Ectodermal cell (in vitro differentiated cells): ENCODE results near the gene SLC16A6.
"Not testable (repeated sequence)": the region's sequence is repeated elsewhere in the genome, so short reads cannot be mapped to it uniquely, and the experiment has no call there.

Source experiments
- H3K27ac ChIP-seq: 2 replicates; pipeline ENCODE4 v1.7.0; 2013; ENCODE audit warnings: mild to moderate bottlenecking, low read depth, low read length; ENCODE audit not compliant: insufficient read depth, poor library complexity, severe bottlenecking
- H3K27me3 ChIP-seq: 2 replicates; pipeline ENCODE4 v1.7.0; 2013; ENCODE audit warnings: mild to moderate bottlenecking, low read length; ENCODE audit not compliant: insufficient read depth, control insufficient read depth, poor library complexity, severe bottlenecking
- H3K36me3 ChIP-seq: one replicate; pipeline ENCODE4 v1.7.0; 2013; ENCODE audit warnings: low read length; ENCODE audit not compliant: control insufficient read depth, insufficient read depth
- H3K4me1 ChIP-seq: one replicate; pipeline ENCODE4 v1.7.0; 2013; ENCODE audit warnings: low read length; ENCODE audit not compliant: control insufficient read depth, insufficient read depth
- H3K4me3 ChIP-seq: 2 replicates; pipeline ENCODE4 v1.7.0; 2013; ENCODE audit warnings: low read depth, low read length, control low read depth; ENCODE audit not compliant: insufficient read depth
- H3K9me3 ChIP-seq: 2 replicates; pipeline ENCODE4 v1.7.0; 2013; ENCODE audit warnings: mild to moderate bottlenecking, low read length, moderate library complexity; ENCODE audit not compliant: control insufficient read depth
- WGBS, 2 experiments: methylation state at CpG; one replicate each; pipeline ENCODE4 v1.1.7; 2013; ENCODE audit warnings: missing lambda C conversion rate in 2 of 2; 5-methylcytosine and 5-hydroxymethylcytosine counted together

Gene SLC16A6

DNA sequence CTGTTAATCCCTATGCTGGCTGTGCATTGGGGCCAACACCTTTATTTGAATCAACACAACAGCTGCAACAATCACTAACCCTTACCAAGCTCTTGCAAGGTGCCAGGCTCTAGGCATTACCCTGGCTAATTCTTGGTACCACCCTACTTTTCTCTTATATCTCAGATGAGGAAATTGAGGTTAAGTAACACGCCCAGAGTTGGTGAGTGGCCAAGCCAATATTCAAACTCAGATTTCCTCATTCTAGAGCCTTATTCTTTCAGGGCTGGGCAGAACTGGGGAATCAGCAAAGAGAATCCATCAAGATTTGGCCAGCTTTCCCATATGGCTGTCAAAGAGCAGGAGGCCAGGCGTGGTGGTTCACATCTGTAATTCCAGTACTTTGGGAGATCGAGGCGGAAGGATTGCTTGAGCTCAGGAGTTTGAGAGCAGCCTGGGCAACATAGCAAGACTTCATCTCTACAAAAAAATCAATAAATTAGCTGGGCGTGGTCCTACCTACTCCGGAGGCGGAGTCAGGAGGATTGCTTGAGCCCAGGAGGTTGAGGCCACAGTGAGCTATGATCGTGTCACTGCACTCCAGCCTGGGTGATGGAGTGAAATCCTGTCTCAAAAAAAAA lies 24.1 kb upstream of the SLC16A6 start:
- Histone ChIP-seq H3K27me3 (no peaks in the 10 kb centered on the region), H3K27ac (no peak overlapping the region), H3K4me1 (no peaks in the 10 kb centered on the region), H3K4me3 (no peak overlapping the region), H3K36me3 (no peaks in the 10 kb centered on the region), H3K9me3 (no peaks in the 10 kb centered on the region)
- 92 to 94% methylated on average over 8 of the region's 8 CpGs for WGBS, 2 experiments

DNA sequence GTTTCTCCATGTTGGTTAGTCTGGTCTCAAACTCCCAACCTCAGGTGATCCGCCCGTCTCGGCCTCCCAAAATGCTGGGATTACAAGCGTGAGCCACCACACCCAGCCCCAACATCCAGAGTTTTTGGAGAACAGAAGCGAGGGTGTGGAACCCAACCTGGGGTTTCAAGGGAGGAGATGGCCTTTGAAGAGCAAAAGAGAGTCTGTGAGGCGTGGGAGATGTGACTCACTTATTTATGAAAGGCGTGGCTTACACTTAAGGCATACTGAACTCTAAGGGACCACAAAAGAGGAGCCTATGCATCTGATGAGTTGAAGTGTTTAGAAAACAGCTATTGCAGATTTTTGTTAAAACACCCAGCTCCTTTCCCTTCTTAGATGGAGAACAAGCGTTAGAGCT lies 19.2 kb upstream of the SLC16A6 start:
- no peaks in the 10 kb centered on the region for H3K36me3 ChIP-seq
- H3K27me3 ChIP-seq = no peaks in the 10 kb centered on the region
- no peak overlapping the region for H3K27ac ChIP-seq
- 93 to 95% methylated on average over 8 of the region's 8 CpGs for WGBS, 2 experiments
- no peaks in the 10 kb centered on the region for H3K9me3 ChIP-seq
- no peak overlapping the region for H3K4me3 ChIP-seq
- no peaks in the 10 kb centered on the region for H3K4me1 ChIP-seq

DNA sequence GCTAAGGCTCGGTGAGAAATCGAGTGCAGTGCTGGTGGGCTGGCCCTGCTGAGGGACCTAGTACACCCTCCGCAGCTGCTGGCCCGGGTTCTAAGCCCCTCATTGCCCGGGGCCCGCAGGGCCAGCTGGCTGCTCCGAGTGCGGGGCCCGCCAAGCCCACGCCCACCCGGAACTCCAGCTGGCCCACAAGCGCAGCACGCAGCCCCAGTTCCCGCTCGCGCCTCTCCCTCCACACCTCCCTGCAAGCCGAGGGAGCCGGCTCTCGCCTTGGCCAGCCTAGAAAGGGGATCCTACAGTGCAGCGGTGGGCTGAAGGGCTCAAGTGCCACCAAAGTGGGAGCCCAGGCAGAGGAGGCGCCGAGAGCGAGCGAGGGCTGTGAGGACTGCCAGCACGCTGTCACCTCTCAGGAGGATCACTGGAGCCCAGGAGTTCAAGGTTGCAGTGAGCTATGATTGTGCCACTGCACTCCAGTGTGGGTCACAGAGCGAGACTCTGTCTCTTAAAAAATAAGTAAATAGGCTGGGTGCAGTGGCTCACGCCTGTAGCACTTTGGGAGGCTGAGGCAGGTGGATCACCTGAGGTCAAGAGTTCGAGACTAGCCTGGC lies 18.2 kb upstream of the SLC16A6 start:
- H3K9me3 ChIP-seq, H3K36me3 ChIP-seq, H3K27ac ChIP-seq, H3K4me3 ChIP-seq, H3K27me3 ChIP-seq, H3K4me1 ChIP-seq: not testable (repeated sequence)
- 92 to 94% methylated on average over 28 of the region's 28 CpGs for WGBS, 2 experiments

DNA sequence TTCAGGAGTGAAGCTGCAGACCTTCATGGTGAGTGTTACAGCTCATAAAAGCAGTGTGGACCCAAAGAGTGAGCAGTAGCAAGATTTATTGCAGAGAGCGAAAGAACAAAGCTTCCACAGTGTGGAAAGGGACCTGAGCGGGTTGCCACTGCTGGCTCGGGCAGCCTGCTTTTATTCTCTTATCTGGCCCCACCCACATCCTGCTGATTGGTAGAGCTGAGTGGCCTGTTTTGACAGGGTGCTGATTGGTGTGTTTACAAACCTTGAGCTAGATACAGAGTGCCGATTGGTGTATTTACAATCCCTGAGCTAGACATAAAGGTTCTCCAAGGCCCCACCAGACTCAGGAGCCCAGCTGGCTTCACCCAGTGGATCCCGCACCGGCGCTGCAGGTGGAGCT lies 17.6 kb upstream of the SLC16A6 start:
- not testable (repeated sequence) for H3K4me3 ChIP-seq, H3K27me3 ChIP-seq, H3K4me1 ChIP-seq, H3K36me3 ChIP-seq, H3K9me3 ChIP-seq, H3K27ac ChIP-seq
- WGBS, 2 experiments = 81 to 92% methylated on average over 4 to 5 of the region's 7 CpGs

DNA sequence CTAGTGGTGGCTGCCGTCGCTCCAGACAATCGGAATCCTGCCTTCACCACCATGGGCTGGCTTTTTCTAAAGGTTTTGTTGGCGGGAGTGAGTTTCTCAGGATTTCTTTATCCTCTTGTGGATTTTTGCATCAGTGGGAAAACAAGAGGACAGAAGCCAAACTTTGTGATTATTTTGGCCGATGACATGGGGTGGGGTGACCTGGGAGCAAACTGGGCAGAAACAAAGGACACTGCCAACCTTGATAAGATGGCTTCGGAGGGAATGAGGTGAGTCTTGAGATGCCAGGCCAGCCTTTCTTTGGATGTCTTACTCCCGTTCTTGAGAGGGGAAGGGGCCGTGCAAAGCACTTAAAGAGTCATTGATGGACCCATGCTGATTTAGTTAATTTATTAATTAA lies 16.5 kb upstream of the SLC16A6 start:
- Histone ChIP-seq H3K4me3 (no peak overlapping the region), H3K27ac (no peak overlapping the region), H3K27me3 (no peaks in the 10 kb centered on the region), H3K36me3 (no peaks in the 10 kb centered on the region), H3K4me1 (peaks cover 3% of the 10 kb centered on the region), H3K9me3 (no peaks in the 10 kb centered on the region)
- WGBS, 2 experiments = 95 to 96% methylated on average over 8 of the region's 8 CpGs

DNA sequence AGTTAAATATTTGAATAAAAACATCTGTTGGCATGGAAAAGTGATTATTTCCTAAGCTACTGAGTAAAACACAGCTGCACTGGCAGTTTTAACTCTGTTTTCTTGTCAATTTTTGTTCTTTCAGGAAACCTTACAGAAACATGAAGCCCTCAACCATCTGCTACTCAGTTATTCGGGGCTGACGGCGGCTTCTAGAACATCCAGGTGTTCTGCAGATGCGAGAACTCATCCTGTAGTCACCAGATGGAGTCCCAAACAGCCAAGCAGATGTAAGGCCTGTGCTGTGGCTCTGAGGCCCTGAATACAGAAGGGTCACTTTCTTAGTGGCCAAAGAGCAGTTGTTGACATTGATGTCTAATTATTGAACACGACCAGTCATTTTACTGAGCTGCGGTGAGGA lies 15.9 kb upstream of the SLC16A6 start:
- Histone ChIP-seq H3K27me3 (no peaks in the 10 kb centered on the region), H3K4me3 (no peak overlapping the region), H3K4me1 (peaks cover 10% of the 10 kb centered on the region), H3K36me3 (no peaks in the 10 kb centered on the region), H3K27ac (no peak overlapping the region), H3K9me3 (no peaks in the 10 kb centered on the region)
- WGBS, 2 experiments = 86 to 88% methylated on average over 6 of the region's 6 CpGs

DNA sequence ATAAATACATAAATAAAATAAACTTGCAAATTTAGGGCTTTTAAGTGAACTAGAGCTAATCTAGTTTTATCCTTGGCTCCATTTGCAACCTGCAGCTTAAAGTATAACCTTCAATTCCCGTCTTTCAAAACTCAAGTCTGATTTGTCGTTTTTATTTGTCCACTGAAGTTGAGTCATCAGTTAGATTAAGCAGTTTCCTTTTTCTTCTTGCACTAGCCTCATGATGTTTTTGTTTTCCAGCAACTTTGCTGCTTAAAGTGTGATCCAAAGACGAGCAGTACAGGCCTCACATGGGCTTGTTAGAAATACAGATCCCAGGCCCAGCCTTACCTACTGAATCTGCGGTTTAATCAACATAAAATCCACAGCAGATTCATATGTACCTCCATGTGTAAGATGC lies 14.2 kb upstream of the SLC16A6 start:
- no peak overlapping the region for H3K27ac ChIP-seq
- H3K4me1 ChIP-seq = peaks cover 16% of the 10 kb centered on the region
- WGBS, 2 experiments = 92 to 93% methylated on average over 4 of the region's 4 CpGs
- no peak overlapping the region for H3K4me3 ChIP-seq
- no peaks in the 10 kb centered on the region for H3K27me3 ChIP-seq
- no peaks in the 10 kb centered on the region for H3K9me3 ChIP-seq
- no peaks in the 10 kb centered on the region for H3K36me3 ChIP-seq

DNA sequence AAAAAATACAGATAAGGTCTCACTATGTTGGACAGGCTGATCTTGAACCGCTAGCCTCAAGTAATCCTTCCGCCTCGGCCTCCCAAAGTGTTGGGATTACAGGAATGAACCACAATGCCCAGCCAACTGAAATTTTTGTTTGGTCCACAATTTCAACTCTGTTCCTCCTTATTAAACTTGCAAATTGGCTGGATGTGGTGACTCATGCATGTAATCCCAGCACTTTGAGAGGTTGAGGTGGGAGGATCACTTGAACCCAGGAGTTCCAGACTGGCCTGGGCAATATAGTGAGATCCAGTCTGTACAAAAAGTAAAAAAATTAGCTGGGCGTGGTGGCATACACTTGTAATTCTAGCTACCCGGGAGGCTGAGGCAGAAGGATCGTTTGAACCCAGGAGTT lies 13.8 kb upstream of the SLC16A6 start:
- peaks cover 16% of the 10 kb centered on the region for H3K4me1 ChIP-seq
- H3K27me3 ChIP-seq = no peaks in the 10 kb centered on the region
- H3K9me3 ChIP-seq = no peaks in the 10 kb centered on the region
- H3K27ac ChIP-seq = no peak overlapping the region
- no peaks in the 10 kb centered on the region for H3K36me3 ChIP-seq
- 90 to 91% methylated on average over 6 of the region's 6 CpGs for WGBS, 2 experiments
- no peak overlapping the region for H3K4me3 ChIP-seq

DNA sequence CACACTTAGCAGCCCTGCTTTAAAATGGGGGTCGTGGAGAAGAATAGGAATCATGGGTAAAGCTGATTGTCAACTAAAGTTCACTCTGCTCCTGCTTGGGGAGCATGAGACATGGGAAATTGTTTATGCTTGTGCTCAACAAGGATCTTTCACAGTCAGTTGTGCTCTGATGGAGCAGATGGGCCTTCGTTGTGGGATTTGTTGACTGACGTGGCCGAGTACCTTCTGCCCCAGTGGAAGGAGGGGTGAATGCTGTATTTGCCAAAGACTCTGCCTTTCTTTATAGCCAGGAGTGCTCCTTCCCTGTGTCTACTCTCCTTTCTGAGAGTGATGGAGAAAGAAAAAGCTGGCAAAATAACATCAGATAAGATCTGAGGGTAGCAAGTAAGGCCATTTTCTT lies 11.7 kb upstream of the SLC16A6 start:
- Histone ChIP-seq H3K36me3 (no peaks in the 10 kb centered on the region), H3K9me3 (no peaks in the 10 kb centered on the region), H3K27ac (no peak overlapping the region), H3K27me3 (no peaks in the 10 kb centered on the region), H3K4me1 (peaks cover 16% of the 10 kb centered on the region), H3K4me3 (no peak overlapping the region)
- WGBS, 2 experiments = 77% methylated on average over 4 of the region's 4 CpGs

DNA sequence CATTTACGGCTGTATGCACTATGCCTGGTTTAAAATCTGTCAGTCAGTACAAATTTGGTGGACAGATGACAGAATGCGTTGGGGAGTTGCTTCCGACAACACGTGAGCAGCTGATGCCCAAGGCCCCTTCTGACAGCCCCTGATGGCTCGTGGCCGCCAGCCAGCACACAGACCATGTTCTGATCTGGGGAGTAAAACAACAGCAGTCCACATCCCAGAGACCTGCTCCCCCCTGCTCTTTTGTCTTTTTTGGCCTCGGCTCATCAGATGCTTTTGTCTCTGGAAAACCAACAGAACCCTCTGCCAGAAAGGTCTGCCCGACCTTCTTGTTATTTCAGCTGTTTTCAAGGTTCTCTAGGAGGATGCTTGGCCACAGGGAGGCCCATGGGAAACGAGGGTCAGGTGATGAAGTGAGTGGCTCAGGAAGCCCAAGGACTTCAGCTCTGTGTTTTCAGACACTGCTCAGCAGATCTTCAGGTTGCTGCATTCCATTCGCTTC lies 11.2 kb upstream of the SLC16A6 start:
- Histone ChIP-seq H3K4me1 (peaks cover 16% of the 10 kb centered on the region), H3K36me3 (no peaks in the 10 kb centered on the region), H3K4me3 (no peak overlapping the region), H3K9me3 (no peaks in the 10 kb centered on the region), H3K27me3 (no peaks in the 10 kb centered on the region), H3K27ac (no peak overlapping the region)
- WGBS, 2 experiments = 51 to 54% methylated on average over 10 of the region's 10 CpGs
